CD4-positive, alpha-beta memory T cell (primary cell): ENCODE measurements around the gene IFI6. TPM values are rescaled to one million over a fixed set of nuclear protein-coding genes. Genes with fewer than 3 reads are reported as not detected.

Source experiments
- CTCF ChIA-PET: fragments of 350-600 bp; sonication (Branson Sonifier 250); formaldehyde crosslinking; loops from one replicate; lab custom pipeline; 2021; ENCODE audit warnings: inconsistent platforms; ENCODE audit not compliant: partially characterized antibody; lab: Charles Lee
- POLR2A ChIA-PET: fragments of 350-600 bp; sonication (Branson Sonifier 250); formaldehyde crosslinking; loops from one replicate; lab custom pipeline; 2021; ENCODE audit not compliant: partially characterized antibody; lab: Charles Lee
- DNase-seq, 5 donors: peaks; one replicate each; pipeline versions ENCODE4 v3.0.0 to v3.0.0-alpha.2; 2020 to 2022; ENCODE audit warnings: mixed read lengths in 1 of 5
- H3K27ac ChIP-seq: one replicate; pipeline ENCODE4 v1.7.0; 2013; ENCODE audit warnings: low read depth, low read length
- H3K27me3 ChIP-seq: 2 replicates; pipeline ENCODE4 v1.7.0; 2013; ENCODE audit warnings: mild to moderate bottlenecking, low read length, moderate library complexity; ENCODE audit not compliant: insufficient read depth
- H3K36me3 ChIP-seq: 2 replicates; pipeline ENCODE4 v1.7.0; 2013; ENCODE audit warnings: mild to moderate bottlenecking, low read length, moderate library complexity; ENCODE audit not compliant: insufficient read depth
- H3K4me1 ChIP-seq: 2 replicates; pipeline ENCODE4 v1.7.0; 2013; ENCODE audit warnings: mild to moderate bottlenecking, low read length, moderate library complexity; ENCODE audit not compliant: insufficient read depth
- H3K4me3 ChIP-seq, 2 donors: one replicate each; pipeline ENCODE4 v1.7.0; 2013; ENCODE audit warnings: low read length in 2 of 2, mild to moderate bottlenecking in 1 of 2
- H3K9me3 ChIP-seq, 2 donors: one replicate each; pipeline ENCODE4 v1.7.0; 2013; ENCODE audit warnings: low read length in 2 of 2, control low read depth in 1 of 2; ENCODE audit not compliant: control insufficient read depth in 1 of 2
- H3K27ac Mint-ChIP-seq, 7 donors: one replicate each; pipeline ENCODE4 v1.8.0; 2020 to 2021; ENCODE audit warnings: mixed read lengths in 7 of 7, mild to moderate bottlenecking in 6 of 7, inconsistent platforms in 3 of 7, moderate library complexity in 3 of 7
- H3K27me3 Mint-ChIP-seq, 2 donors: one replicate each; pipeline ENCODE4 v1.8.0; 2020 to 2021; ENCODE audit warnings: mixed read lengths in 2 of 2
- H3K36me3 Mint-ChIP-seq, 2 donors: one replicate each; pipeline ENCODE4 v1.8.0; 2020 to 2021; ENCODE audit warnings: mixed read lengths in 2 of 2, inconsistent platforms in 1 of 2, mild to moderate bottlenecking in 1 of 2
- H3K4me1 Mint-ChIP-seq, 4 donors: one replicate each; pipeline ENCODE4 v1.8.0; 2020 to 2021; ENCODE audit warnings: mixed read lengths in 4 of 4, mild to moderate bottlenecking in 1 of 4
- H3K4me3 Mint-ChIP-seq, 8 donors: one replicate each; pipeline ENCODE4 v1.8.0; 2020 to 2021; ENCODE audit warnings: mixed read lengths in 8 of 8, mild to moderate bottlenecking in 7 of 8, moderate library complexity in 6 of 8, inconsistent platforms in 3 of 8
- H3K9me3 Mint-ChIP-seq, 8 donors: one replicate each; pipeline ENCODE4 v1.8.0; 2020 to 2021; ENCODE audit warnings: mixed read lengths in 8 of 8, mild to moderate bottlenecking in 5 of 8, inconsistent platforms in 3 of 8, moderate library complexity in 1 of 8
- intact Hi-C: fragments of 100-400 bp; cut with micrococcal nuclease; formaldehyde crosslinking; loops from one replicate; pipeline ENCODE4 v1.15.1; 2023
- polyA plus RNA-seq, 2 donors: library from polyadenylated mRNA; unstranded; fragments of 300-500 nt; fragmentation: Illumina TruSeq; gene quantifications; one replicate each; pipeline ENCODE4 v1.2.3, GENCODE V29; 2021
- total RNA-seq, 2 experiments: library from RNA; stranded (reverse); gene quantifications; one replicate each; pipeline ENCODE4 v1.2.3, GENCODE V29; 2021

The IFI6 gene
- total and polyA plus RNA-seq, 4 experiments from 2014 or later: 23.0 to 139 (median 43.2) TPM

DNA sequence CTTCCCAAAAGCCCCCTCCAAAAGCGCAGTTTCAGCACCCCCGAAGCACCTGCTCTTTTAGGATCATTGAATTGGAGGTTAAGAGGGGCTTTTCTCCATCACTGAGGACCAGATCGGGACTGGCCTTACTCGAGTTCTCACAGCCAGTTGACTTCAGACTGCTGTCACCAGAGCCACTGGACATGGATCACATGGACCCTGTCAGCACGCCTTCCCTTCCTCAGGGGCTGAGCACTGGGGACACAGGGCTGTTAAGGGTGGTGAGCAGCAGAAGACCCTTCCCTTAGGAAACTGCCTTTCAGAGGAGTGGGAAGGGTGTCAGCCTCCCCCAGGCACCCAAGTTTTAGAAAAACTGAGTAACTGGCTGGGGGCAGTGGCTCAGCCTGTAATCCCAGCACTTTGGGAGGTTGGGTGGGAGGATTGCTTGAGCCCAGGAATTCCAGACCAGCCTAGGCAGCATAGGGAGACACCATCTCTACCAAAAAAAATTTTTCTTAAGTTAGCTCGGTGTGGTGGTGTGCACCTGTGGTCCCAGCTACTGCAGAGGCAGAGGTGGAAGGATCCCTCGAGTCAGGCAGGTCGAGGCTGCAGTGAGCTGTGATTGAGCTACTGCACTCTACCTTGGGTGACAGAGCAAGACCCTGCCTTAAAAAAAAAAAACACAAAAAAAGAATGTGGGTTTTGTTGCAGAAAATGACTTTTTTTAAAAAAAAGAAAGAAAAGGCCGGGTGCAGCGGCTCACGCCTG, 36.4 kb downstream of the IFI6 start:
- no peaks in the 10 kb centered on the region for H3K36me3 ChIP-seq
- no peak overlapping the region for H3K4me3 ChIP-seq
- Mint-ChIP-seq H3K27me3 (no peaks in the 10 kb centered on the region), H3K36me3 (no peaks in the 10 kb centered on the region), H3K4me1 (peaks cover 48 to 75% (median 59%) of the 10 kb centered on the region in 4 donors), H3K9me3 (no peaks in the 10 kb centered on the region), H3K4me3 (peak overlapping the region in 7 of 8 donors; percentile 34 to 74 (median 51)), H3K27ac (peak overlapping the region in 5 of 7 donors; percentile 62 to 88 (median 77))
- H3K4me1 ChIP-seq: peaks cover 60% of the 10 kb centered on the region
- DNase-seq: no peak
- ChIA-PET CTCF (interaction anchor here (0.7 kb wide), 1 partner anchor 16 kb away, joined by 3 read pairs; no protein-coding TSS in a partner anchor), POLR2A (no interaction called here)
- no peaks in the 10 kb centered on the region for H3K27me3 ChIP-seq
- H3K9me3 ChIP-seq: no peaks in the 10 kb centered on the region
- intact Hi-C loops: no loop called here
- no peak overlapping the region for H3K27ac ChIP-seq

DNA sequence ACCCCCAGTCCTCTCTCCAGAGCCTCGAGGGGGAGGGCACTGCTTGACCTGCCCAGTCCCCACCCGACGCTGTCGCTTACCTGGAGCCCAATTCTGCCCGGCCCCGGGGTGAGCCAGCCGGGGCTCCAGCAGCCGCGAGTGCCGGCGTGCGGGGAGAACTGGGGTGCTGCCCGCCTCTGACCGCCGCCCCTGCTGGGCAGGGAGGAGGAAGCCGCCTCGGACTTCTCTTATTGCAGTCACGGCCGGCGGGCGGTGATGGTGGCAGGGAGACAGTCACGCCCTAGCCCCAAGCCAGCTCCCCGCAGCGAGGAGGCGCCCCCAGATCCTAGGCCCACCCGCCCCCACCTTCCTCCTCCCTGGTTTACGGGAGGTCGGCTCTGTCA, 37.0 kb downstream of the IFI6 start, which contains the start of gene FGR:
TSS of gene FGR (minus strand) at position 201 of the 383 bp plus-strand sequence. CDS start 11,269 bp downstream, outside the sequence.
- DNase-seq: no peak
- Mint-ChIP-seq H3K27ac (peak within 1 kb of the TSS; percentile 77 to 90 (median 87)), H3K36me3 (no peaks in the 10 kb centered on the region), H3K4me3 (peak within 1 kb of the TSS; percentile 62 to 80 (median 72)), H3K4me1 (peaks cover 47 to 78% (median 60%) of the 10 kb centered on the region in 4 donors), H3K9me3 (no peaks in the 10 kb centered on the region), H3K27me3 (no peaks in the 10 kb centered on the region)
- Histone ChIP-seq H3K9me3 (no peaks in the 10 kb centered on the region), H3K27me3 (no peaks in the 10 kb centered on the region), H3K4me1 (peaks cover 62% of the 10 kb centered on the region), H3K27ac (peak within 1 kb of the TSS; percentile 62), H3K36me3 (no peaks in the 10 kb centered on the region), H3K4me3 (peak within 1 kb of the TSS; percentile 17 to 38)
- ChIA-PET CTCF (interaction anchor here (1.6 kb wide), 1 partner anchor 28 kb away, joined by 5 read pairs; no protein-coding TSS in a partner anchor), POLR2A (no interaction called here)
- intact Hi-C loops: no loop called here

DNA sequence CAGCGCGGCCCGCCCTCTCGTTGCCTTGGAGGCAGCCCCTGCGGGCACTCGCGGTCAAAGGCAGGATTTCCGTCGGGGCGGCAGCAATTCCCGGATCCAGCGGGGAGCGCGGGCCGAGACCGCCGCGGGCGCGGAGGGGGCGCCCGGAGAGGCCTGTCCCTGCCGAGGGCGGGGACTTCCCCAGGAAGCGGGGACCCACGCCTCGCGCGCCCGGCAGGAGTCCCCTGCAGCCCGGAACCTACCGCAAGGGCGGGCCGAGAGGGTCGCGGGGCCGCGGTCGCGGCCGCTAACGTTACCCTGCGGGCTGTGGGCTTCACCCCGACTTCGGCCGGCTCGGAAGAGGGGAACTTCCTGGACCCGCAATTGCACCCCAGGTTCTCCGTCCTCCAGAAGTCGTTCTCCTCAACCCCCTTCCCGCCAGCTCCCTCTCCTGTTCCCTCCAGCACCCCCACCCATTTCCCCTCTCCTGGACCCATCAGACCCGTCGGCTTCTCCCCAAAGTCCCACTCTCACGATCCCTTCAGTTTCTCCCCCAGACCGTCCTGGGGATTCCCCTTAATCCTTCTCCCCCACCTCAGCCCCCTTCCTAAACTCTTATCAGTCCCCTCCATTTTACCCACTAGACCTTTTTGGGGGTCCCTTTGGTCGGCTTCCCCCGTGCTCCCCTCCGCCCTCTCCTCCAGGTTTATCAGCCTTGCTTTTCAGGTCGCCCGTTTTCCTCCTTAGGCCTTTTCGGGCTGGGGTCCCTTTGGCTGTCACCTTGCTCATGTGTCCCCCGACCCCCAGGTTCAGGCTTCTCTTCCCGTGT, 37.6 kb downstream of the IFI6 start:
- Histone ChIP-seq H3K27ac (peak overlapping the region; percentile 62), H3K4me1 (peaks cover 66% of the 10 kb centered on the region), H3K36me3 (no peaks in the 10 kb centered on the region), H3K27me3 (no peaks in the 10 kb centered on the region), H3K9me3 (no peaks in the 10 kb centered on the region), H3K4me3 (peak overlapping the region; percentile 17 to 38)
- H3K4me3 Mint-ChIP-seq: peak overlapping the region; percentile 62 to 80 (median 72)
- peak overlapping the region; percentile 41 to 90 (median 87) for H3K27ac Mint-ChIP-seq
- no peaks in the 10 kb centered on the region for H3K27me3 Mint-ChIP-seq
- intact Hi-C loops: no loop called here
- H3K9me3 Mint-ChIP-seq: no peaks in the 10 kb centered on the region
- CTCF ChIA-PET: interaction anchor here (1.6 kb wide), 1 partner anchor 29 kb away, joined by 5 read pairs; no protein-coding TSS in a partner anchor
- H3K4me1 Mint-ChIP-seq: peaks cover 51 to 82% (median 62%) of the 10 kb centered on the region in 4 donors
- DNase-seq: peak; percentile 41 to 62 (median 46)
- POLR2A ChIA-PET: interaction anchor here (2.0 kb wide), 1 partner anchor 16 kb away, joined by 11 read pairs; no protein-coding TSS in a partner anchor
- H3K36me3 Mint-ChIP-seq: no peaks in the 10 kb centered on the region

DNA sequence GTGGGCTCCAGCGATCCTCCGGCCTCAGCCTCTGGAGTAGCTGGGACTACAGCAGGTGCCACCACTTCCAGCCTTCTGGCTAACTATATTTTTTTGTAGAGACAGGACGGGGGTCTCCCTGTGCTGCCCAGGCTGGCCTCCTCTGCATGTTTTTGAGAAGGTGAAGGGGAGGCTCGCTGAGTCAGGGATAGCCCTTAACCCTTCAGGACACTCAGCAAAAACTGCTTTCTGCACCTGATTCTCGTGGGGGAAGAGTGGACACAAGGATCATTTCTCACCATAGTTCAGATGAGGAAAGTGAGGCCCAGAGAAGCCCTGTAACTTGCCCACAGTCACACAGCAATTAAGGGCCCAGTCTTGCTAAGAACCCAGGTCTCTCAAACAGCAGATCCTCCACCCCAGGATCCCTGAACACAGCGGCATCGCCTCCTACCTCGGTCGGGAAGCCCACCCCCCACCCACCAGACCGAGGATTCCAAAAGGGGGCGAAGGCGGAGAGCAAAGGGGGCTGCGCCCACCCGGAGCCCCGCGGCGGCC, 38.3 kb downstream of the IFI6 start:
- Histone ChIP-seq H3K27ac (peak overlapping the region; percentile 62), H3K4me3 (peak overlapping the region; percentile 17 to 38), H3K4me1 (peaks cover 73% of the 10 kb centered on the region), H3K36me3 (no peaks in the 10 kb centered on the region), H3K27me3 (no peaks in the 10 kb centered on the region), H3K9me3 (no peaks in the 10 kb centered on the region)
- peak overlapping the region; percentile 57 to 93 (median 89) for H3K27ac Mint-ChIP-seq
- ChIA-PET CTCF (interaction anchor here (1.6 to 5.0 kb wide), 2 partner anchors 15 to 29 kb away, joined by 5 to 13 read pairs; no protein-coding TSS in a partner anchor), POLR2A (interaction anchor here (1.0 to 2.0 kb wide), 3 partner anchors 13 to 29 kb away, joined by 3 to 11 read pairs (median 8); no protein-coding TSS in a partner anchor)
- intact Hi-C loops: no loop called here
- no peaks in the 10 kb centered on the region for H3K9me3 Mint-ChIP-seq
- no peaks in the 10 kb centered on the region for H3K36me3 Mint-ChIP-seq
- H3K27me3 Mint-ChIP-seq: no peaks in the 10 kb centered on the region
- peak overlapping the region; percentile 72 to 91 (median 82) for H3K4me3 Mint-ChIP-seq
- H3K4me1 Mint-ChIP-seq: peaks cover 53 to 89% (median 64%) of the 10 kb centered on the region in 4 donors
- DNase-seq: no peak

DNA sequence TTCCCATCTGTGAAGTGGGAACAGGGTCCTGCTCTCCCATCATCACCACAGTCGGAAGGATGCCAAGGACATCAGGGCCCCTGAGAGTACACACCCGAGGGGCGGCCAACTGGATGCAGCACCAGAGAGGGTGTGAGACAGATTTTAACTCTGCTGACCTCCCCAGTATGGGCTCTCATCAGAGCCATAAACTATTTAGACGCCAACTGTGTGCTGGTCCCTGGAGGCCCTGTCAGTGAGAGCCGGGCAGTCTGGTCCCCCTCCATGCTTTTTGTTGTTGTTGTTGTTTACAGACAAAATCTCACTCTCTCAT, 38.7 kb downstream of the IFI6 start:
- intact Hi-C loops: no loop called here
- CTCF ChIA-PET: interaction anchor here (1.6 to 5.0 kb wide), 2 partner anchors 15 to 30 kb away, joined by 5 to 13 read pairs; no protein-coding TSS in a partner anchor
- no peaks in the 10 kb centered on the region for H3K9me3 Mint-ChIP-seq

DNA sequence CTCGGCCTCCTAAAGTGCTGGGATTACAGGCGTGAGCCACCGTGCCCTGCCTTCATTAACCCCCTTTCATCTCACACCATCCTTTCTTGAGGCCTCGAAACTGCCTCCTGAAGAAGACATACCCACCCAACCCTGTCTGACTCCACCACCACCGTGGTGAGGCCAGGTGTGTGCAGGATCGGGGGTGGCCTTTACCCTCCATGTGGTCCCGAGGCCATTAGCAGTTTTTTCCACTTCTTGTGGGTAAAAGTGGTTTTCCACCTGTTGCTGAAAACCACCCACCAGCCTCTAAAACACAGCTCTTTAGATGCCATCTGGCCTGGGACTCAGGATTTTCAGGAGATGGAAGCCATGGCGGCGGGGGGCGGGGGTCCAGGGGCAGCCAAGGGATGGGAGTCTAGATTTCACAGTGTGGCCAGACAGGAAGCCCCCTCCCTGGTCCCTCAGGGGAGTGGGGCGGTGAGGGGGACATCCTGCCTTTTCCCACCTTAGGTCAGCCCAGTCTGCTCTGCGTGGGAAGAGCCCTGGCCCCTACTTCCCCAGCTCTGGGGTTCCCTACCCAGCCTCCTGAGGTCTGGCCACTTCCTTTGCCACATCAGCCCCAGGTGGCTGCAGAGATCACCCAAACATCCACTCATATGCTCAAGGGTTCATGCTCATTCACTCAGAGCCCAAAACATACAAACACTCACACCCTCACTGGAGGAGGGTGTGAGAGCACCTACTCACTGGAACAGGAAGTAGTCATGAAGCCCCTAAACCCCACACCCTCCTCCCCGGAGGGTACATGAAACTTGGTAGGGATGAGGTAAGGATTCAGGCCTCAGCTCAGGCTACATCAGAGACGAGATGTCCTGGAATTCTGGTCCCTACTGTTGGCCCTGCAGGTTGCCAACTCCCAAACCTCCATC, 39.4 kb downstream of the IFI6 start:
- no peaks in the 10 kb centered on the region for H3K27me3 ChIP-seq
- POLR2A ChIA-PET: interaction anchor here (0.6 to 2.0 kb wide), 5 partner anchors 14 to 381 kb away, joined by 3 to 11 read pairs (median 4); no protein-coding TSS in a partner anchor
- Mint-ChIP-seq H3K4me1 (peaks cover 49 to 88% (median 63%) of the 10 kb centered on the region in 4 donors), H3K4me3 (peak overlapping the region; percentile 57 to 91 (median 78)), H3K9me3 (no peaks in the 10 kb centered on the region), H3K27ac (peak overlapping the region; percentile 61 to 93 (median 89)), H3K36me3 (no peaks in the 10 kb centered on the region), H3K27me3 (no peaks in the 10 kb centered on the region)
- no peaks in the 10 kb centered on the region for H3K36me3 ChIP-seq
- H3K9me3 ChIP-seq: no peaks in the 10 kb centered on the region
- no peak overlapping the region for H3K4me3 ChIP-seq
- H3K4me1 ChIP-seq: peaks cover 75% of the 10 kb centered on the region
- intact Hi-C loops: no loop called here
- CTCF ChIA-PET: interaction anchor here (1.4 to 5.0 kb wide), 3 partner anchors 14 to 26 kb away, joined by 3 to 13 read pairs (median 4); no protein-coding TSS in a partner anchor
- peak overlapping the region; percentile 62 for H3K27ac ChIP-seq
- DNase-seq: peak in 1 of 5 donors; percentile 69

More for the DNA sequence above, 38.7 kb downstream of the IFI6 start:
- Mint-ChIP-seq H3K4me1 (peaks cover 52 to 92% (median 65%) of the 10 kb centered on the region in 4 donors), H3K36me3 (no peaks in the 10 kb centered on the region), H3K27ac (peak overlapping the region; percentile 81 to 93 (median 89)), H3K27me3 (no peaks in the 10 kb centered on the region), H3K4me3 (peak overlapping the region; percentile 53 to 91 (median 80))
- Histone ChIP-seq H3K4me1 (peaks cover 75% of the 10 kb centered on the region), H3K27me3 (no peaks in the 10 kb centered on the region), H3K27ac (peak overlapping the region; percentile 62), H3K4me3 (peak overlapping the region in 1 of 2 donors; percentile 38), H3K36me3 (no peaks in the 10 kb centered on the region), H3K9me3 (no peaks in the 10 kb centered on the region)
- POLR2A ChIA-PET: interaction anchor here (1.0 to 2.0 kb wide), 3 partner anchors 14 to 30 kb away, joined by 3 to 11 read pairs (median 8); no protein-coding TSS in a partner anchor
- DNase-seq: no peak
